Endothelial cell of umbilical vein (primary cell): ENCODE measurements around the gene MECP2. TPM values are rescaled to one million over a fixed set of nuclear protein-coding genes. Genes with fewer than 3 reads are reported as not detected.

Experiments used
- BruUV-seq: library from RNA; stranded (reverse); fragments of 400-500 nt; replicated peaks from 2 replicates; lab custom pipeline; 2021; lab: Mats Ljungman, UMichigan
- CTCF ChIA-PET: fragments of 300-600, 350-600 bp; sonication (Branson Sonifier 250); formaldehyde crosslinking; loops from one replicate; lab custom pipeline; 2021; ENCODE audit warnings: antibody characterized with exemption, inconsistent platforms; lab: Charles Lee
- POLR2A ChIA-PET: fragments of 300-600, 350-600 bp; sonication (Branson Sonifier 250); formaldehyde crosslinking; loops from one replicate; lab custom pipeline; 2021; ENCODE audit warnings: antibody characterized with exemption, inconsistent platforms; lab: Charles Lee
- DNase-seq: peaks from one replicate; pipeline ENCODE4 v3.0.0-alpha.2; 2011; ENCODE audit warnings: low read depth, low spot score
- FAIRE-seq: peaks from 2 replicates; lab custom pipeline; 2011; peaks lifted over from hg19 to GRCh38; lab: Jason Lieb, UNC
- H2AFZ ChIP-seq: 2 replicates; pipeline ENCODE4 v1.6.0; 2012; ENCODE audit warnings: low read depth, low read length, control low read depth, inconsistent platforms
- H3K27ac ChIP-seq: 2 replicates; pipeline ENCODE4 v1.5.1; 2011; ENCODE audit warnings: low read depth, mild to moderate bottlenecking, control low read depth, low read length, moderate library complexity; ENCODE audit not compliant: insufficient read depth
- H3K27me3 ChIP-seq, 2 experiments: 2 replicates each; pipeline versions ENCODE4 v1.6.0 to v1.6.1; 2011; ENCODE audit warnings: low read length in 2 of 2, mixed read lengths in 1 of 2; ENCODE audit not compliant: control insufficient read depth in 2 of 2, insufficient read depth in 2 of 2
- H3K36me3 ChIP-seq, 2 experiments: 2 replicates in 1 of 2; 3 replicates in 1 of 2; pipeline ENCODE4 v1.5.1; 2011; ENCODE audit warnings: low read length in 2 of 2, mild to moderate bottlenecking in 1 of 2, moderate library complexity in 1 of 2; ENCODE audit not compliant: control insufficient read depth in 2 of 2, insufficient read depth in 2 of 2; ENCODE audit errors: extremely low read depth in 1 of 2
- H3K4me1 ChIP-seq: 3 replicates; pipeline ENCODE4 v1.5.1; 2011; ENCODE audit warnings: mild to moderate bottlenecking, low read length; ENCODE audit not compliant: control insufficient read depth, insufficient read depth; ENCODE audit errors: extremely low read depth
- H3K4me2 ChIP-seq: 2 replicates; pipeline ENCODE4 v1.6.1; 2011; ENCODE audit warnings: low read length, control low read depth, mixed read lengths; ENCODE audit not compliant: insufficient read depth
- H3K4me3 ChIP-seq, 3 experiments: fragments of 200-600 bp in 1 of 3; sonication (generic), shearing (Covaris generic) in 1 of 3; replicated peaks in 1 of 3; 2 replicates each; pipeline ENCODE4 v1.5.1; 2011 to 2016; ENCODE audit warnings: control low read depth in 3 of 3, low read length in 3 of 3, mild to moderate bottlenecking in 2 of 3, inconsistent platforms in 1 of 3, low read depth in 1 of 3, moderate library complexity in 1 of 3; ENCODE audit not compliant: insufficient read depth in 1 of 3
- H3K79me2 ChIP-seq: 2 replicates; pipeline ENCODE4 v1.6.0; 2012; ENCODE audit warnings: low read length, inconsistent platforms; ENCODE audit not compliant: control insufficient read depth, insufficient read depth
- H3K9ac ChIP-seq: replicated peaks from 2 replicates; pipeline ENCODE3; 2011; ENCODE audit warnings: low read length, control low read depth; ENCODE audit not compliant: insufficient read depth; ENCODE audit errors: extremely low read depth
- H3K9me1 ChIP-seq: replicated peaks from 3 replicates; pipeline ENCODE4 v1.6.0; 2011; ENCODE audit warnings: mild to moderate bottlenecking, low read length; ENCODE audit not compliant: control insufficient read depth, insufficient read depth; ENCODE audit errors: extremely low read depth
- H3K9me3 ChIP-seq: replicated peaks from 2 replicates; pipeline ENCODE4 v1.5.1; 2012; ENCODE audit warnings: low read length, inconsistent platforms; ENCODE audit not compliant: control insufficient read depth, insufficient read depth
- H4K20me1 ChIP-seq: replicated peaks from 2 replicates; pipeline ENCODE3; 2011; ENCODE audit warnings: mild to moderate bottlenecking, low read length; ENCODE audit not compliant: control insufficient read depth, insufficient read depth; ENCODE audit errors: extremely low read depth
- CTCF ChIP-seq, 2 donors: IDR thresholded peaks; 1 replicate in 1 of 2; 2 replicates in 1 of 2; pipeline ENCODE4 v1.5.1; 2011; ENCODE audit warnings: low read length in 2 of 2, mild to moderate bottlenecking in 2 of 2, moderate library complexity in 2 of 2, control low read depth in 1 of 2, inconsistent platforms in 1 of 2, low read depth in 1 of 2; ENCODE audit not compliant: insufficient read depth in 1 of 2; ENCODE audit errors: extremely low read depth in 1 of 2
- EZH2 ChIP-seq: IDR thresholded peaks from 2 replicates; pipeline ENCODE4 v1.6.1; 2012; ENCODE audit warnings: borderline replicate concordance, low read depth, mild to moderate bottlenecking, moderate library complexity, low read length, inconsistent platforms; ENCODE audit not compliant: severe bottlenecking
- FOS ChIP-seq: IDR thresholded peaks from 2 replicates; pipeline ENCODE4 v1.6.1; 2011; ENCODE audit warnings: mild to moderate bottlenecking, low read length, moderate library complexity, borderline replicate concordance; ENCODE audit not compliant: insufficient read depth
- GATA2 ChIP-seq: IDR thresholded peaks from 2 replicates; pipeline ENCODE4 v1.7.0; 2011; ENCODE audit warnings: low read depth, mild to moderate bottlenecking, moderate library complexity, mixed read lengths, low read length; ENCODE audit not compliant: insufficient read length, insufficient read depth
- JUN ChIP-seq: IDR thresholded peaks from 2 replicates; pipeline ENCODE4 v1.6.1; 2011; ENCODE audit warnings: borderline replicate concordance, low read depth; ENCODE audit not compliant: insufficient read length, insufficient read depth
- MAX ChIP-seq: IDR thresholded peaks from 2 replicates; pipeline ENCODE4 v1.6.1; 2011; ENCODE audit not compliant: insufficient read depth, insufficient read length
- MYC ChIP-seq: IDR thresholded peaks from one replicate; pipeline ENCODE4 v1.6.1; 2011; ENCODE audit warnings: mild to moderate bottlenecking, low read depth, low read length
- POLR2A ChIP-seq: IDR thresholded peaks from 2 replicates; pipeline ENCODE4 v1.6.1; 2012; ENCODE audit warnings: low read depth, mild to moderate bottlenecking, control low read depth, low read length
- POLR2AphosphoS5 ChIP-seq: IDR thresholded peaks from 2 replicates; pipeline ENCODE4 v1.6.1; 2012; ENCODE audit warnings: low read depth, mild to moderate bottlenecking, control low read depth, low read length, moderate library complexity; ENCODE audit not compliant: insufficient read depth
- dilution Hi-C: fragments of 300-500 bp; cut with MboI; formaldehyde crosslinking; loops from one replicate; pipeline ENCODE4 v1.15.0; 2019; ENCODE audit warnings: low sequenced_read_pairs; ENCODE audit not compliant: extremely low pct_ligation_motif_present
- intact Hi-C: fragments of 100-400 bp; cut with micrococcal nuclease; formaldehyde crosslinking; loops from one replicate; pipeline ENCODE4 v1.10.0; 2022
- microRNA counts: library from miRNA; unstranded; fragments of <30 nt; microRNA quantifications from one replicate; lab custom pipeline; 2016
- microRNA-seq: library from miRNA; unstranded; fragments of <30 nt; microRNA quantifications from one replicate; pipeline ENCODE4 v1.2.0, GENCODE V29; 2021; ENCODE audit warnings: borderline number of aligned reads, borderline replicate concordance
- polyA plus RNA-seq, 4 experiments: library from polyadenylated mRNA; depleted of rRNA in 3 of 4; stranded (reverse) in 3 of 4; unstranded in 1 of 4; fragments of >200 nt; gene quantifications; 2 replicates each; pipeline versions ENCODE4 v1.2.1 to v1.2.3, GENCODE V29; 2011 to 2012; ENCODE audit warnings: missing spikeins in 1 of 4
- small RNA-seq: library from RNA; depleted of rRNA; stranded (forward); fragments of <200 nt; gene quantifications from one replicate; pipeline ENCODE3, GENCODE V24; 2012; ENCODE audit warnings: low replicate concordance, low read depth; ENCODE audit not compliant: insufficient read depth, insufficient read length
- total RNA-seq: library from RNA; stranded (reverse); gene quantifications from 2 replicates; pipeline ENCODE4 v1.2.3, GENCODE V29; 2021

Gene MECP2
- total and polyA plus RNA-seq, 2 donors (not counting 3 experiments of a cell fraction or from before 2014, with no cell fraction given) = 9.0 to 45.3 TPM

- TF ChIP-seq GATA2 = no peak
- no peak for TF ChIP-seq MYC
- TF ChIP-seq POLR2AphosphoS5 = peak; percentile 69
- no peak for TF ChIP-seq EZH2
- no peak for TF ChIP-seq FOS
- peak; percentile 47 for TF ChIP-seq POLR2A
- TF ChIP-seq JUN = no peak
- TF ChIP-seq CTCF (IDR thresholded peaks at IDR 0.05; ENCODE audit: extremely low read depth in 1 of 2, insufficient read depth in 1 of 2, low read depth in 1 of 2, low read length in 2 of 2) = no peak
- no peak for TF ChIP-seq MAX
- POLR2A ChIA-PET = no interaction called here
- Histone ChIP-seq H3K27ac (peak within 1 kb of the TSS; percentile 98), H3K4me3 (peak within 1 kb of the TSS; percentile 47 to 76 (median 74)), H2AFZ (no peak within 1 kb of the TSS), H3K4me1 (peaks cover 37% of the 10 kb centered on the region), H3K4me2 (peak within 1 kb of the TSS; percentile 73), H3K36me3 (no peaks in the 10 kb centered on the region), H3K9ac (peak within 1 kb of the TSS; percentile 97), H4K20me1 (no peaks in the 10 kb centered on the region), H3K27me3 (no peaks in the 10 kb centered on the region), H3K9me1 (no peaks in the 10 kb centered on the region), H3K9me3 (no peaks in the 10 kb centered on the region), H3K79me2 (peaks cover 37% of the 10 kb centered on the region)
- CTCF ChIA-PET = interaction anchor here (1.2 kb wide), 1 partner anchor 41 kb away, joined by 3 read pairs; no protein-coding TSS in a partner anchor
- FAIRE-seq = no peak
- no TSS peak for BruUV-seq
- intact Hi-C loops = loop anchor here (1.0 kb wide), 3 partner anchors 13 to 47 kb away; partner anchors contain the start of gene IRAK1
- dilution Hi-C loops = no loop called here
- DNase-seq = peak; percentile 79
These were observed 125.0 kb downstream of the MECP2 start, which contains the start of gene TMEM187 for GRCh38 chrX:153972368-153973126. TMEM187 (plus strand) TSS chrX:153972754; CDS start chrX:153982063, 9,309 bp downstream.

MicroRNAs within 50 kb of the gene (microRNA counts, 767-probe panel; counts per million panel counts)
- 723 counts per million, percentile 96 among the panel's probes with 10 or more counts for microRNA hsa-miR-718 (lab: Ali Mortazavi, UCI)

Small RNA genes lying within 50 kb of the gene (microRNA-seq; reads per million reads assigned to microRNA genes)
- gene MIR3202-1 (not detected), gene MIR3202-2 (not detected), gene MIR718 (not detected)

Small RNA genes lying within 50 kb of the gene (small RNA-seq; reads per million reads assigned to genes)
- gene MIR3202-1 = not detected

Other genes with a start within 250 kb of the MECP2 start
- gene L1CAM, start 211.5 kb downstream of the MECP2 start, total RNA-seq = not detected in 2 replicates
- 0.01 and 0.02 TPM in 2 replicates for gene L1CAM, start 211.5 kb downstream of the MECP2 start, polyA plus RNA-seq
- not detected in 2 replicates for gene AVPR2, start 193.0 kb downstream of the MECP2 start, total RNA-seq
- gene AVPR2, start 193.0 kb downstream of the MECP2 start, polyA plus RNA-seq = not detected in 2 replicates
- gene ARHGAP4, start 171.5 kb downstream of the MECP2 start, total RNA-seq = 31.9 and 33.3 TPM in 2 replicates
- gene ARHGAP4, start 171.5 kb downstream of the MECP2 start, polyA plus RNA-seq = 20.9 and 24.5 TPM in 2 replicates
- gene NAA10, start 162.7 kb downstream of the MECP2 start, total RNA-seq = 143 and 144 TPM in 2 replicates
- 141 and 169 TPM in 2 replicates for gene NAA10, start 162.7 kb downstream of the MECP2 start, polyA plus RNA-seq
- 6.2 and 8.0 TPM in 2 replicates for gene RENBP, start 153.1 kb downstream of the MECP2 start, total RNA-seq
- 16.0 and 16.2 TPM in 2 replicates for gene RENBP, start 153.1 kb downstream of the MECP2 start, polyA plus RNA-seq
- gene HCFC1, start 125.9 kb downstream of the MECP2 start, total RNA-seq = 80.9 and 85.9 TPM in 2 replicates
- gene HCFC1, start 125.9 kb downstream of the MECP2 start, polyA plus RNA-seq = 14.6 and 15.9 TPM in 2 replicates
- gene TMEM187, start 125.0 kb downstream of the MECP2 start, total RNA-seq = 2.6 and 4.1 TPM in 2 replicates
- 15.7 and 19.0 TPM in 2 replicates for gene TMEM187, start 125.0 kb downstream of the MECP2 start, polyA plus RNA-seq
- 136 and 138 TPM in 2 replicates for gene IRAK1, start 77.8 kb downstream of the MECP2 start, total RNA-seq
- 63.6 and 74.7 TPM in 2 replicates for gene IRAK1, start 77.8 kb downstream of the MECP2 start, polyA plus RNA-seq
- gene OPN1LW, start 46.5 kb upstream of the MECP2 start, total RNA-seq = not detected in 2 replicates
- gene OPN1LW, start 46.5 kb upstream of the MECP2 start, polyA plus RNA-seq = not detected in 2 replicates
- gene OPN1MW, start 84.9 kb upstream of the MECP2 start, total RNA-seq = not detected in 2 replicates
- gene OPN1MW, start 84.9 kb upstream of the MECP2 start, polyA plus RNA-seq = 0.10 TPM in 1 of 2 replicates, not detected in the other
- not detected in 2 replicates for gene OPN1MW2, start 122.0 kb upstream of the MECP2 start, total RNA-seq
- not detected in 2 replicates for gene OPN1MW2, start 122.0 kb upstream of the MECP2 start, polyA plus RNA-seq
- gene OPN1MW3, start 159.9 kb upstream of the MECP2 start, total RNA-seq = not detected in 2 replicates
- gene OPN1MW3, start 159.9 kb upstream of the MECP2 start, polyA plus RNA-seq = not detected in 2 replicates
- not detected in 2 replicates for gene TEX28, start 197.4 kb upstream of the MECP2 start, total RNA-seq
- not detected in 2 replicates for gene TEX28, start 197.4 kb upstream of the MECP2 start, polyA plus RNA-seq
- gene TKTL1, start 198.1 kb upstream of the MECP2 start, total RNA-seq = not detected in 2 replicates
- 0.03 TPM in 1 of 2 replicates, not detected in the other for gene TKTL1, start 198.1 kb upstream of the MECP2 start, polyA plus RNA-seq